PFSK-1 (cell line): ENCODE measurements around the gene ZNF592.
A peak's percentile ranks its signal among the peaks of the same experiment; 100 is the strongest.

Source experiments
- FOXP2 ChIP-seq: optimal IDR thresholded peaks from 2 replicates; pipeline ENCODE3; 2011; ENCODE audit warnings: borderline replicate concordance, control low read depth, inconsistent platforms; ENCODE audit not compliant: insufficient read depth; ENCODE audit errors: extremely low read length, extremely low read depth
- POLR2AphosphoS5 ChIP-seq: IDR thresholded peaks from 2 replicates; pipeline ENCODE4 v1.6.1; 2012; ENCODE audit warnings: low read depth, mild to moderate bottlenecking, control low read depth, low read length, moderate library complexity
- SIN3A ChIP-seq: IDR thresholded peaks from 2 replicates; pipeline ENCODE4 v1.6.1; 2012; ENCODE audit warnings: mild to moderate bottlenecking, low read length, moderate library complexity, borderline replicate concordance; ENCODE audit not compliant: insufficient read depth
- TAF1 ChIP-seq: IDR thresholded peaks from 2 replicates; pipeline ENCODE4 v1.6.1; 2012; ENCODE audit warnings: low read length, control low read depth, borderline replicate concordance; ENCODE audit not compliant: insufficient read depth
- TF ChIP-seq, protein P1 (sequence below), 2 experiments: IDR thresholded peaks; 2 replicates each; pipeline versions ENCODE4 v1.6.1 to v1.8.0; 2011 to 2012; ENCODE audit warnings: low read depth in 2 of 2, low read length in 2 of 2, control low read depth in 1 of 2, inconsistent platforms in 1 of 2, mild to moderate bottlenecking in 1 of 2, moderate library complexity in 1 of 2; ENCODE audit not compliant: insufficient read depth in 1 of 2

Gene ZNF592

DNA sequence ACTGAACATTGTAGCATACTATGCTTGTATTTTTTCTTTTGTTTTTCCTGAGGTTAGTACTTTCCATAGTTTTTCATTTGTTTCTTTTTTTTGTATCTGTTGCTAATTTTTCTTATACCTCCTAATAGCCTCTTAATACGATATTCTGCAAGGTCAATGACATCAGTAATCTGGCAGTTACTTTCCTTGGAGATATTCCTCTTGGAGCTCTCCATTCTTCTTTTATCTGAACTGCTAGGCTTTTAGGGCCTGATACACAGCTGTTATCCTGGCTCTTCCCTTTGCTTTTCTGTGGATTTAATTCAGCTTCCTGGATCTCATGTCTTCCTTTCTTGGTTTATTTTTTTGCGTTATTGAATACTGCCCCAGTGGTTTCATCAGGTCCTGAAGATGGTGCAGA is 81.6 kb downstream of the ZNF592 start:
- TF ChIP-seq POLR2AphosphoS5 (no peak), SIN3A (no peak)

DNA sequence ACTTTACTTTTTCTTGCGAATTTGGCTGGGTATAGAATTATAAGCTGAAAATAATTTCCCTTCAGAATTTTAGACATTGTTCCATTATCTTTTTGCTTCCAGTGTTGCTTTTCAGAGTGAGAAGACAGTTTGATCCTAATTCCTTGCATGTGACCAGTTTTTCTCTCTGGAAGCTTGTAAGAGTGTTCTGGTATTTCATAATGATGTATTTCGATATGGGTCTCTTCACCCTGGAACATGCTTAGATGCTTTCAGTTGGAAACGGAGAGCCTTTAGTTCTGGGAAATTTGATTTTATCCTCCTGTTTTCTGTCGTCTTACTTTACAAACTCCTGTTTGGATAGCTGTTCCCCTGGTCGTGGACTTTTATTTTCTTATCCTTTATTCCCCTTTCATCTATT is 82.6 kb downstream of the ZNF592 start:
- no peak for TF ChIP-seq TAF1
- no peak for TF ChIP-seq FOXP2
- TF ChIP-seq, protein P1, sequence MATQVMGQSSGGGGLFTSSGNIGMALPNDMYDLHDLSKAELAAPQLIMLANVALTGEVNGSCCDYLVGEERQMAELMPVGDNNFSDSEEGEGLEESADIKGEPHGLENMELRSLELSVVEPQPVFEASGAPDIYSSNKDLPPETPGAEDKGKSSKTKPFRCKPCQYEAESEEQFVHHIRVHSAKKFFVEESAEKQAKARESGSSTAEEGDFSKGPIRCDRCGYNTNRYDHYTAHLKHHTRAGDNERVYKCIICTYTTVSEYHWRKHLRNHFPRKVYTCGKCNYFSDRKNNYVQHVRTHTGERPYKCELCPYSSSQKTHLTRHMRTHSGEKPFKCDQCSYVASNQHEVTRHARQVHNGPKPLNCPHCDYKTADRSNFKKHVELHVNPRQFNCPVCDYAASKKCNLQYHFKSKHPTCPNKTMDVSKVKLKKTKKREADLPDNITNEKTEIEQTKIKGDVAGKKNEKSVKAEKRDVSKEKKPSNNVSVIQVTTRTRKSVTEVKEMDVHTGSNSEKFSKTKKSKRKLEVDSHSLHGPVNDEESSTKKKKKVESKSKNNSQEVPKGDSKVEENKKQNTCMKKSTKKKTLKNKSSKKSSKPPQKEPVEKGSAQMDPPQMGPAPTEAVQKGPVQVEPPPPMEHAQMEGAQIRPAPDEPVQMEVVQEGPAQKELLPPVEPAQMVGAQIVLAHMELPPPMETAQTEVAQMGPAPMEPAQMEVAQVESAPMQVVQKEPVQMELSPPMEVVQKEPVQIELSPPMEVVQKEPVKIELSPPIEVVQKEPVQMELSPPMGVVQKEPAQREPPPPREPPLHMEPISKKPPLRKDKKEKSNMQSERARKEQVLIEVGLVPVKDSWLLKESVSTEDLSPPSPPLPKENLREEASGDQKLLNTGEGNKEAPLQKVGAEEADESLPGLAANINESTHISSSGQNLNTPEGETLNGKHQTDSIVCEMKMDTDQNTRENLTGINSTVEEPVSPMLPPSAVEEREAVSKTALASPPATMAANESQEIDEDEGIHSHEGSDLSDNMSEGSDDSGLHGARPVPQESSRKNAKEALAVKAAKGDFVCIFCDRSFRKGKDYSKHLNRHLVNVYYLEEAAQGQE (IDR thresholded peaks at IDR 0.05; ENCODE audit: insufficient read depth in 1 of 2, low read depth in 2 of 2, low read length in 2 of 2): no peak
- no peak for TF ChIP-seq POLR2AphosphoS5
- no peak for TF ChIP-seq SIN3A

DNA sequence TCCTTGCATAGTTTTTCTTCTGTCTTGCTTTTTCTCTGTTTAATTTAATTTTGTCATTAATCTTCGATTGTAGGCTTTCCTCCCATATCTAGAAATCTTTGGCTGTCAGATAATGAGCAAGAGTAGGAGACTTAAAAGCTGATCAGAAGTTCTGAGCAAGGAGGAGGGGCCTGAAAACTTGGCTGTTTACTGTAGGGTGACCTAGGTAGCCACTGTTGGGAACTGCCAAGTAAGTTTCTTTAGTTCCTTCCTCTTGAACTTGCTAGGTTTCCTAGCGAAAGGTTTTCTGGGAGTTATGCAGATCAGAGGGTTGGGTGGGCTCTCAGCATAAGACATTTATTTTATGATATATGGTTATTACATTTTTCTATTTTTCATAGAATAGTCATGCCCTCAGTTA is 83.2 kb downstream of the ZNF592 start:
- TF ChIP-seq, protein P1 (IDR thresholded peaks at IDR 0.05; ENCODE audit: insufficient read depth in 1 of 2, low read depth in 2 of 2, low read length in 2 of 2): no peak
- TF ChIP-seq TAF1 (no peak), FOXP2 (no peak), SIN3A (no peak), POLR2AphosphoS5 (no peak)

DNA sequence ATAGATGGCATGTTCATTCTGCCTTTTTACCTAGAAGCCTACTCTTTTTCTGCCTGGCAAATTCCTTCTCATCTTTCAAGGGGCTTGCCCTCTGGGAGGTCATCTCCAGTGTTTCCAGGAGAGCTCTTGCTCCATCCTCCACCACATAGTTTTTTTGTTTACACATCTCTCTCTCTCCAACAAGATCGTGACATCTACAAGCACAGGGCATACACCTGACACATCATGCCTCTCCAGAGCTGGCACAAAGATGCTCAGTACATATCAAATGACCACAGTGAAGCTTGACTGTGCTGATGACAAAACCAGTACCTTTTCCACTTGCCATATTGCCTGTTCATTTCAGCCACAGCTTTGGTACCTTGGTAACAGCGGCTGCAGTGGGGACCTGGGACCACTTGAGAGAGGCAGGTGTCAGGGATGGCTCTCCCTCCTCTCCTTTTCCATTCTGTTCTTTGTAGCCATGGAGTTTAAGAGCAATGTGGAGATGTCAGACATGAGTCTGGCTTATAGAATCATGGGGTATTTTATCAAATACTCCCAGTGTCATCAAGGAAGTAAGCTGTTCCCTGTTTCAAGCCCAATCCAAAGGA is 84.2 kb downstream of the ZNF592 start:
- TF ChIP-seq, protein P1 (IDR thresholded peaks at IDR 0.05; ENCODE audit: insufficient read depth in 1 of 2, low read depth in 2 of 2, low read length in 2 of 2): no peak
- no peak for TF ChIP-seq TAF1
- TF ChIP-seq SIN3A: no peak
- TF ChIP-seq POLR2AphosphoS5: no peak
- no peak for TF ChIP-seq FOXP2

DNA sequence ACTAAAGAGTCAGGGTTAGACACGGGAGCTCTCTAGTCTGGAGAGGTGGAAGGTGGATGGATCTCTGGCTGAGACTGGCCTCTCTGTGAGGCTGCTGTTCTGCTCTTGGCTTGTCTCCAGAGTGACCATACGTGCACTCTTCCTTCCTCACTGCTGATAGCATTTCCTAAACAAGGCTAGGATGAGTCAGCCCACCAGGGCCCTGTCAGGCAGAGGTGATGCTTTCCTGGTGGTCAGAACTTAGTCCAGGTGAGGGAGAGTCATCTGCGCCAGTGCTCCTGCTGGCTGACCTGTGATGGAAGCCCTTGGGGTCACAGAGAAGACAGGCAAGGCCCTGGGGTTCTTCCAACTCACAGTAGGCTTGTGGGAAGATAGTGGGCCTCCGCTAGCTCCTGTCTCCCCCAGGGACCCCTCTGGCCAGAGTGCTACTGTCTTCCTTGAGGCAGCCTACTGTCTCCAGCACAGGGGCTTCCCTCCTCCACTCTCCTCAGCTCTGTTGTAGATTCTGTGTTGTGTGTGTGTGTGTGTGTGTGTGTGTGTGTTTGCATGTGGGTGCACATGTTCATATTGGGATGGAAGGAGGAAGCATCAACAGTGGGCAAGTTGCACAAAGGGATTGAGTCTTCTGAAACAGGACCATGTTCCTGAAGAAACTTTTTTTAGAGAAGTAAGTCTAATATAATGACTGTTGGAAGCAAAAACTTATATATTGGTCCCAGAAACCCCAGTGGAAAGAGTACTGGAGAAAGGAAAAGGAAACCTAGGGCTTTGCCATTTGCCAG is 85.2 kb downstream of the ZNF592 start:
- TF ChIP-seq SIN3A (no peak), TAF1 (no peak), FOXP2 (peak; percentile 20)

DNA sequence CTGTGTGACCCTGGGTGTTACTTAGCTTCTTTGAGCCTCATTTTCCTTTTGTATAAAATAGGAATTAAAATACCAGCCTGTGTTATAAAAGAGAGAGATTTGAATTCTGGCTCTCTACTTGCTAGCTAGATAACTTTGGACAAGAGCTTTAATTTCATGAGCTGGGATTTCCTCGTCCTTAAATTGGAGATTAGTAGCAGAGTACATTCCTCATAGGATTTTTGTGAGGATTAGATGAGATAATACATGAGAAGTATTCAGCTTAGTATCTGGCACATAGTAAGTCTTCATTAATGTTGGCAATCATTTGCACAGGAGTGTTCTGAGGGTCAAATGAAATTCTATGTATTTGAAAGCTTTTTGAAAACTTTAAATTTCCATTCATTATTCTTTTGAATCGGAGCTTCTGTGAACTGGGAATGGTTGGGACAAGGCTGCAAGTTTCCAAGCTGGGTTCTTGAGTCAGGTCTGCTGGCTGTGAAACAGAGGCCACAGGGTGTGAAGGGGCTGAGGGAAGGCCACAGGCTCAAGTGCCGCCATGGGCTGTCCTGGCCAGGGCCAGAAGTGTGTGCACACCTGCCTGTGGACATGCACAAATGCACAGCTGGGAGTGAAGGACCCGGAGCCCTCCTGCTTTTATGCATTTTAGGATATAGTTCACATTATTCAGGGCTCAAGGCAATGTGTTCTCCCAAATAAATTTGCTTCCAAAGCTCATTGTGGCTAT is 86.0 kb downstream of the ZNF592 start:
- TF ChIP-seq FOXP2 (no peak), SIN3A (no peak), TAF1 (no peak), POLR2AphosphoS5 (no peak)
- TF ChIP-seq, protein P1 (IDR thresholded peaks at IDR 0.05; ENCODE audit: insufficient read depth in 1 of 2, low read depth in 2 of 2, low read length in 2 of 2): no peak
